Ishikawa (cell line): ENCODE measurements around the gene TRIM14.

Experiments
- CEBPB ChIP-seq: IDR thresholded peaks from 2 replicates; pipeline ENCODE4 v1.6.1; 2012
- CREB1 ChIP-seq: IDR thresholded peaks from 2 replicates; pipeline ENCODE4 v1.6.1; 2012; ENCODE audit warnings: low read depth
- EGR1 ChIP-seq: IDR thresholded peaks from 2 replicates; pipeline ENCODE4 v1.6.1; 2012
- EP300 ChIP-seq: IDR thresholded peaks from 2 replicates; pipeline ENCODE4 v1.6.1; 2012; ENCODE audit warnings: borderline replicate concordance
- FOXM1 ChIP-seq: IDR thresholded peaks from 2 replicates; pipeline ENCODE4 v1.6.1; 2012; ENCODE audit warnings: low read depth, borderline replicate concordance
- NFIC ChIP-seq: IDR thresholded peaks from 2 replicates; pipeline ENCODE4 v1.6.1; 2012
- RAD21 ChIP-seq: IDR thresholded peaks from 2 replicates; pipeline ENCODE4 v1.6.1; 2012; ENCODE audit warnings: low read depth
- REST ChIP-seq: IDR thresholded peaks from 2 replicates; pipeline ENCODE4 v1.6.1; 2012; ENCODE audit warnings: low read depth, mild to moderate bottlenecking
- TAF1 ChIP-seq: IDR thresholded peaks from 2 replicates; pipeline ENCODE4 v1.6.1; 2012; ENCODE audit warnings: low read depth, mild to moderate bottlenecking
- TCF12 ChIP-seq: IDR thresholded peaks from 2 replicates; pipeline ENCODE4 v1.6.1; 2012; ENCODE audit warnings: low read depth
- TEAD4 ChIP-seq: IDR thresholded peaks from 2 replicates; pipeline ENCODE4 v1.6.1; 2012
- USF1 ChIP-seq: IDR thresholded peaks from 2 replicates; pipeline ENCODE4 v1.6.1; 2012
- YY1 ChIP-seq: IDR thresholded peaks from 2 replicates; pipeline ENCODE4 v1.6.1; 2012; ENCODE audit warnings: low read depth
- ZBTB7A ChIP-seq: IDR thresholded peaks from 2 replicates; pipeline ENCODE4 v1.6.1; 2012; ENCODE audit warnings: low read depth
- TF ChIP-seq, protein P1 (sequence below): IDR thresholded peaks from 2 replicates; pipeline ENCODE4 v1.6.1; 2012

TRIM14 gene

DNA sequence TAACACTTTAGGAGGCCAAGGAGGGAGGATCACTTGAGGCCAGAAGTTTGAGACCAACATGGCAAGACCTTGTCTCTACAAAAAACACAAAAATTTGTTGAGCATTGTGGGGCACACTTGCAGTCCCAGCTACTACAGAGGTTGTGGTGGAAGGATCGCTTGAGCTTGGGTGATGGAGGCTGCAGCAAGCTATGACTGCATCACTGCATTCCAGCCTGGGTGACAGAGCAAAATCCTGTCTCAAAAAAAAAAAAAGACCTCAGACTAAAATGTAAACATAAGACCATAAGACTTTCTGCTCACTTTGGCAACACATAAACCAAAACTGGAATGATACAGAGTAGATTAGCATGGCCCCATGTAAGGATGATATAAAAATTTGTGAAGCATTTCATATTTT is 87.1 kb downstream of the TRIM14 start:
- TF ChIP-seq USF1: no peak
- no peak for TF ChIP-seq CEBPB
- no peak for TF ChIP-seq CREB1
- no peak for TF ChIP-seq YY1
- TF ChIP-seq EGR1: no peak
- TF ChIP-seq TEAD4: no peak
- no peak for TF ChIP-seq RAD21
- TF ChIP-seq ZBTB7A: no peak

GRCh38 chr9:98031169-98031568 is 87.9 kb downstream of the TRIM14 start:
- TF ChIP-seq CREB1 (no peak), FOXM1 (no peak), TCF12 (no peak), TEAD4 (no peak)

- TF ChIP-seq REST (no peak), TCF12 (no peak), NFIC (no peak), YY1 (no peak), ZBTB7A (no peak), RAD21 (no peak), EGR1 (no peak), CREB1 (no peak), EP300 (no peak), USF1 (no peak), FOXM1 (no peak), TAF1 (no peak), CEBPB (no peak), TEAD4 (no peak)
- TF ChIP-seq, protein P1, sequence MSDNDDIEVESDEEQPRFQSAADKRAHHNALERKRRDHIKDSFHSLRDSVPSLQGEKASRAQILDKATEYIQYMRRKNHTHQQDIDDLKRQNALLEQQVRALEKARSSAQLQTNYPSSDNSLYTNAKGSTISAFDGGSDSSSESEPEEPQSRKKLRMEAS: no peak
These were observed 94.3 kb downstream of the TRIM14 start for GRCh38 chr9:98024702-98025101.

GRCh38 chr9:98022447-98022846 is 96.6 kb downstream of the TRIM14 start:
- TF ChIP-seq EGR1 (no peak), CEBPB (no peak), ZBTB7A (no peak), RAD21 (no peak), USF1 (no peak), REST (no peak), YY1 (no peak), NFIC (no peak), CREB1 (no peak), TCF12 (no peak), TEAD4 (no peak), FOXM1 (no peak), EP300 (no peak), TAF1 (no peak)
- TF ChIP-seq, protein P1: no peak

- TF ChIP-seq YY1: no peak
- TF ChIP-seq CREB1: no peak
- TF ChIP-seq TCF12: no peak
- no peak for TF ChIP-seq FOXM1
- TF ChIP-seq EGR1: no peak
- TF ChIP-seq ZBTB7A: no peak
- TF ChIP-seq REST: no peak
- TF ChIP-seq, protein P1: no peak
- TF ChIP-seq USF1: no peak
- no peak for TF ChIP-seq RAD21
- TF ChIP-seq EP300: no peak
- TF ChIP-seq CEBPB: no peak
- TF ChIP-seq TEAD4: no peak
- no peak for TF ChIP-seq TAF1
- no peak for TF ChIP-seq NFIC
These were observed 97.5 kb downstream of the TRIM14 start for GRCh38 chr9:98021306-98022040.
